PC-9 (cell line): Measurements from ENCODE around the gene CRADD. TPM values are rescaled to one million over a fixed set of nuclear protein-coding genes. Genes with fewer than 3 reads are reported as not detected.

Source experiments
- BruUV-seq: library from RNA; stranded (reverse); fragments of 400-500 nt; replicated peaks from 2 replicates; lab custom pipeline; 2021; lab: Mats Ljungman, UMichigan
- CTCF ChIA-PET: fragments of 300-600 bp; sonication (Branson Sonifier 250); formaldehyde crosslinking; loops from one replicate; lab custom pipeline; 2022; ENCODE audit warnings: antibody characterized with exemption; lab: Charles Lee
- POLR2A ChIA-PET: fragments of 300-600 bp; sonication (Branson Sonifier 250); formaldehyde crosslinking; loops from one replicate; lab custom pipeline; 2022; ENCODE audit warnings: antibody characterized with exemption; ENCODE audit not compliant: unreplicated experiment; lab: Charles Lee
- DNase-seq, 2 experiments: peaks; one replicate each; pipeline versions ENCODE4 v3.0.0 to v3.0.0-alpha.2; 2015 to 2022; ENCODE audit warnings: mixed read lengths in 1 of 2
- H2AFZ ChIP-seq: fragments of 200-600 bp; sonication (generic); 2 replicates; pipeline ENCODE4 v1.8.1; 2017; ENCODE audit warnings: antibody characterized with exemption
- H3F3A ChIP-seq: fragments of 200-600 bp; sonication (generic); 2 replicates; pipeline ENCODE4 v1.8.1; 2017; ENCODE audit warnings: antibody characterized with exemption, mild to moderate bottlenecking, low read depth; ENCODE audit not compliant: insufficient read depth
- H3K27ac ChIP-seq: fragments of 200-600 bp; sonication (generic); 2 replicates; pipeline ENCODE4 v1.6.1; 2016; ENCODE audit warnings: mixed run types
- H3K27me3 ChIP-seq: fragments of 200-600 bp; sonication (generic); 2 replicates; pipeline ENCODE4 v1.6.1; 2016; ENCODE audit warnings: low read depth, mixed run types; ENCODE audit not compliant: insufficient read depth
- H3K36me3 ChIP-seq: fragments of 200-600 bp; sonication (generic); 2 replicates; pipeline ENCODE4 v1.6.1; 2016; ENCODE audit warnings: low read depth, mixed run types
- H3K4me1 ChIP-seq: fragments of 200-600 bp; sonication (generic); replicated peaks from 2 replicates; pipeline ENCODE4 v1.6.1; 2016; ENCODE audit warnings: mixed run types; ENCODE audit not compliant: insufficient read depth
- H3K4me2 ChIP-seq: fragments of 200-600 bp; sonication (generic); 2 replicates; pipeline ENCODE4 v1.6.1; 2017; ENCODE audit warnings: mixed run types
- H3K4me3 ChIP-seq: fragments of 200-600 bp; sonication (generic); 2 replicates; pipeline ENCODE4 v1.6.1; 2016; ENCODE audit warnings: mixed run types
- H3K79me2 ChIP-seq: fragments of 200-600 bp; sonication (generic); 2 replicates; pipeline ENCODE4 v1.6.1; 2017; ENCODE audit warnings: low read depth, mixed run types
- H3K9me2 ChIP-seq: fragments of 200-600 bp; sonication (generic); 2 replicates; pipeline ENCODE4 v1.8.1; 2017; ENCODE audit warnings: mild to moderate bottlenecking; ENCODE audit not compliant: insufficient read depth
- H3K9me3 ChIP-seq: fragments of 200-600 bp; sonication (generic); 2 replicates; pipeline ENCODE4 v1.8.1; 2016; ENCODE audit warnings: low read depth; ENCODE audit not compliant: insufficient read depth
- H4K20me1 ChIP-seq: fragments of 200-600 bp; sonication (generic); 2 replicates; pipeline ENCODE4 v1.8.1; 2017; ENCODE audit not compliant: insufficient read depth
- CTCF ChIP-seq: fragments of 200-600 bp; sonication (generic); conservative IDR thresholded peaks from 2 replicates; pipeline ENCODE4 v1.6.1; 2017; ENCODE audit warnings: mixed run types, antibody characterized with exemption, mild to moderate bottlenecking, moderate library complexity
- EZH2 ChIP-seq: fragments of 200-600 bp; sonication (generic); IDR thresholded peaks from 2 replicates; pipeline ENCODE4 v1.8.0; 2017; ENCODE audit warnings: antibody characterized with exemption, low read depth
- intact Hi-C: fragments of 100-400 bp; cut with micrococcal nuclease; formaldehyde crosslinking; loops from one replicate; pipeline ENCODE4 v1.10.0; 2022; ENCODE audit not compliant: unreplicated experiment
- total RNA-seq: library from RNA; stranded (reverse); gene quantifications from 2 replicates; pipeline ENCODE4 v1.2.3, GENCODE V29; 2021

Gene CRADD
- total RNA-seq, 1 experiment from 2014 or later: 7.6 TPM

DNA sequence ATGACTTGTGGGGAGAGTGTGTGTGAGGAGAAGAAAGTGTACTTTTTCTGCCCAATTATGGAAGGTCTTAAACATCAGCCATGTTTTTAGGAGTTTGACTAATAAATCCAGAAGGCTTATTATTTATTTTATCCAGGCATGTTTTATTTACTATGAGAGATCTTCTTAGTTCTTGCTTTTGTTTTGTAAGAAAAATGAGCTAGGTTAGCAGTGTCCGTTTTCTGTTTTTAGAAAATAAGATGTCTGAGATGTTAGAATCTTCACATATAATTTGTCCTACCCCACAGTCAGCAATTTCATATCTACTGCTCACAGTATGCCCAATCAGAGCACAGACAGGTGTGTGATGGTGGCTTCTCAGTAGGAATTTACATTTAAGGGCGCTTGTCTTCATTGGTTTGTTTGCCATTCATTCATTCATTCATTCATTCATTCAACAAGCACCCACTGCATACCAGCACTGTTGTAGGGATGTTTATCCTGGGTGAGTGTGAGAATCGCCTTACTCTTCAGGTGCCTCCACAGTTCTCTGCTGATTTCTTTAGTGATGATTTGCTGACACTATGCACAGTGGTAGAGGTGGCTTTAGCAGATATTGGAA is 83.2 kb downstream of the CRADD start:
- H3K9me3 ChIP-seq: no peaks in the 10 kb centered on the region
- no peaks in the 10 kb centered on the region for H3K27me3 ChIP-seq
- CTCF ChIA-PET: interaction anchor here (0.6 kb wide), 2 partner anchors 177 to 252 kb away, joined by 3 to 8 read pairs; no protein-coding TSS in a partner anchor
- H3K79me2 ChIP-seq: no peaks in the 10 kb centered on the region
- no peaks in the 10 kb centered on the region for H3F3A ChIP-seq
- no peak overlapping the region for H2AFZ ChIP-seq
- BruUV-seq: no TSS peak
- H3K4me2 ChIP-seq: no peak overlapping the region
- POLR2A ChIA-PET: interaction anchor here (0.6 kb wide), 1 partner anchor 259 kb away, joined by 8 read pairs; no protein-coding TSS in a partner anchor
- no peaks in the 10 kb centered on the region for H4K20me1 ChIP-seq
- H3K4me3 ChIP-seq: no peak overlapping the region
- no peaks in the 10 kb centered on the region for H3K4me1 ChIP-seq
- H3K36me3 ChIP-seq: no peaks in the 10 kb centered on the region
- intact Hi-C loops: no loop called here
- TF ChIP-seq CTCF (no peak), EZH2 (no peak)
- DNase-seq: no peak
- H3K9me2 ChIP-seq: no peaks in the 10 kb centered on the region
- no peak overlapping the region for H3K27ac ChIP-seq

- DNase-seq: no peak
- POLR2A ChIA-PET: no interaction called here
- Histone ChIP-seq H3K79me2 (no peaks in the 10 kb centered on the region), H2AFZ (no peak overlapping the region), H3K4me1 (no peaks in the 10 kb centered on the region), H3F3A (no peaks in the 10 kb centered on the region), H3K36me3 (no peaks in the 10 kb centered on the region), H3K27ac (no peak overlapping the region), H3K9me2 (no peaks in the 10 kb centered on the region), H3K4me2 (no peak overlapping the region), H3K27me3 (no peaks in the 10 kb centered on the region), H3K9me3 (no peaks in the 10 kb centered on the region), H3K4me3 (no peak overlapping the region), H4K20me1 (no peaks in the 10 kb centered on the region)
- CTCF ChIA-PET: interaction anchor here (0.6 to 0.7 kb wide), 2 partner anchors 86 to 693 kb away, joined by 3 to 4 read pairs; no protein-coding TSS in a partner anchor
- TF ChIP-seq EZH2 (no peak), CTCF (no peak)
- intact Hi-C loops: no loop called here
- BruUV-seq: no TSS peak
Measured at GRCh38 chr12:93762059-93762719, 85.0 kb downstream of the CRADD start.

DNA sequence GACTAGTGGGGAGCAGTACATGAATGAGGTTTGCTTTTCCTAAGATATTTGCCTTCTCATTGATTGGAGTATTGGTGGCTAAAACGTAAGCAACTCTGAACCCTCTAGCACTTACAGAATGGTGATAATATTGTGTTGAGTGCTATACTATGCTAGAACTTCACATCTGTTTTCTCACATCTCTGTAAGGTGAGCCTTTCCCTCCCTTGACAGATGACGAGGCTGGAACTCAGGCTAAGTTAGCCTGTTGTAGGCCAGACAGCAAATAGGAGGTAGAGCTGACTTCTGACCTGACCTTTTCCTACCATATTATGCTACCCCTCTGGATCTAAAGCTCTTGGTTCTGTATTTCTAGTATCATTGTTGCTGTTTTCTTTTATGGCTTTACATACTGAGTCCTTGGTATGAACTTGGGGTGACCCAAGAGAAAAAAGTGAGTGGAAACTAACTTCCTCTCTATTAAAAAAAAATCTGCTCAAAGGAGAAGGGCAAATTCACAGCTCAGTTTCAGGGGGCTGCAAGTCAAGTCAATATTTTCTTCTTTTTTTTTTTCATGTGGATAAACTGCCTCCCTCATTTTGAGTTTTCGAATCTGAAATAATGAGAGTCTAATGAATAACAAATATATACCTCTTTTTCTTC is 85.9 kb downstream of the CRADD start:
- Histone ChIP-seq H3F3A (no peaks in the 10 kb centered on the region), H3K4me1 (no peaks in the 10 kb centered on the region), H4K20me1 (no peaks in the 10 kb centered on the region), H3K9me3 (no peaks in the 10 kb centered on the region), H3K4me2 (no peak overlapping the region), H3K79me2 (no peaks in the 10 kb centered on the region), H3K27me3 (no peaks in the 10 kb centered on the region), H3K27ac (no peak overlapping the region), H3K36me3 (no peaks in the 10 kb centered on the region), H3K9me2 (no peaks in the 10 kb centered on the region), H2AFZ (no peak overlapping the region), H3K4me3 (no peak overlapping the region)
- DNase-seq: no peak
- TF ChIP-seq CTCF: no peak
- no peak for TF ChIP-seq EZH2
- ChIA-PET CTCF (no interaction called here), POLR2A (no interaction called here)
- BruUV-seq: no TSS peak
- intact Hi-C loops: no loop called here
